Esophagus muscularis mucosa (tissue), 4 donors: Measurements from ENCODE around the gene CRIP2.

Experiments
- EP300 ChIP-seq: sonication (generic); formaldehyde crosslinking; IDR thresholded peaks from one replicate; pipeline ENCODE4 v1.6.1; 2017; ENCODE audit warnings: antibody characterized with exemption
- POLR2A ChIP-seq: fragments of 450-650 bp; IDR thresholded peaks from one replicate; pipeline ENCODE4 v1.6.1; 2017; ENCODE audit warnings: antibody characterized with exemption, moderate library complexity, mild to moderate bottlenecking, low read depth
- TF ChIP-seq, protein P1 (sequence below), 3 experiments: fragments of 200-600 bp in 2 of 3; fragments of 450-650 bp in 1 of 3; sonication (generic) in 2 of 3; IDR thresholded peaks; one replicate each; pipeline ENCODE4 v1.5.1; 2017 to 2019; ENCODE audit warnings: antibody characterized with exemption in 3 of 3, mild to moderate bottlenecking in 2 of 3, moderate library complexity in 1 of 3

DNA sequence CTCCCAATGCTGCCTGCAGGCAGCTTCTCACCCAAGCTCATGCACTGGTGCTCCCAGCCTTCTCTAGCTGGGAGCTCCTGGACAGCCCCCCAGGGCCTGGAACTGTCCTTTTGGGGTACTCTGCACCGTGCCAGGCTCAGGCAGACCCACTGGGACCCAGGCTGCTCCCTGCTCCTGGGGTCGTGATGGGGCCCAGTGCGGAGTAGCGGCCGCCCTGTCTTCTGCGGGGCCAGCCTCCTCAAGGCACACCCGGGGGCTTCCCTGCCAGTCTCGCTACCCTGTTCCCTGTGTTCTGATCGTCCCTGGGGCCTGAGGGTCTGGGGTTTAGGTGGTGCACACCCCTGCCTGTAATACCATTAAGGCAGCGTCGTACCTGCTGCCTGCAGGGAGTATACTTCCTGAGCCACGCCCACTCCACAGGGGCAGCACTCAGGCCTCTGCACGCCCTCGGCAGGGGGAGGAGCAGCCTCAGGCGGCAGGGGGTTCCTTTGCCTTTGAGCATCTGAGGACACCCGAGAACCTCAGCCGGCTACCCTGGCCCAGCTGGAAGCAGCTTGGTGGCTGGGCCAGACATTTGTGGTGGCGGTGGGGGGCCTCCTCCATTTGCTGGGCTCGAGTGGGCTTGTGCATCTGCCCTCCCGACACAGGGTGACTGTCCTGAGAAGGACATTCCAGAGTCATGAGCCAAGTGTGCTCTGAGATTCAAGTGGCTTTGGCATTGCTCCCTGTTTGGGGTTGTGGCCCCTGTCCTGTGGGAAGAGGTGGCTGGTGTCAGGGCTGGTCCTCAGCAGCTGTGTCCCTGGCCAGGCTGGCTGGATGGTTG is 9.2 kb upstream of the CRIP2 start:
- TF ChIP-seq, protein P1, sequence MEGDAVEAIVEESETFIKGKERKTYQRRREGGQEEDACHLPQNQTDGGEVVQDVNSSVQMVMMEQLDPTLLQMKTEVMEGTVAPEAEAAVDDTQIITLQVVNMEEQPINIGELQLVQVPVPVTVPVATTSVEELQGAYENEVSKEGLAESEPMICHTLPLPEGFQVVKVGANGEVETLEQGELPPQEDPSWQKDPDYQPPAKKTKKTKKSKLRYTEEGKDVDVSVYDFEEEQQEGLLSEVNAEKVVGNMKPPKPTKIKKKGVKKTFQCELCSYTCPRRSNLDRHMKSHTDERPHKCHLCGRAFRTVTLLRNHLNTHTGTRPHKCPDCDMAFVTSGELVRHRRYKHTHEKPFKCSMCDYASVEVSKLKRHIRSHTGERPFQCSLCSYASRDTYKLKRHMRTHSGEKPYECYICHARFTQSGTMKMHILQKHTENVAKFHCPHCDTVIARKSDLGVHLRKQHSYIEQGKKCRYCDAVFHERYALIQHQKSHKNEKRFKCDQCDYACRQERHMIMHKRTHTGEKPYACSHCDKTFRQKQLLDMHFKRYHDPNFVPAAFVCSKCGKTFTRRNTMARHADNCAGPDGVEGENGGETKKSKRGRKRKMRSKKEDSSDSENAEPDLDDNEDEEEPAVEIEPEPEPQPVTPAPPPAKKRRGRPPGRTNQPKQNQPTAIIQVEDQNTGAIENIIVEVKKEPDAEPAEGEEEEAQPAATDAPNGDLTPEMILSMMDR (IDR thresholded peaks at IDR 0.05): no peak
- TF ChIP-seq POLR2A: no peak
- no peak for TF ChIP-seq EP300
